Calu3 (cell line): Measurements from ENCODE around the gene BTG1. TPM values are rescaled to one million over a fixed set of nuclear protein-coding genes. Genes with fewer than 3 reads are reported as not detected.
A peak's percentile ranks its signal among the peaks of the same experiment; 100 is the strongest.

Experiments
- BruUV-seq: library from RNA; stranded (reverse); fragments of 400-500 nt; replicated peaks from 2 replicates; lab custom pipeline; 2021; lab: Mats Ljungman, UMichigan
- CTCF ChIA-PET: fragments of 300-600 bp; sonication (Branson Sonifier 250); formaldehyde crosslinking; loops from one replicate; lab custom pipeline; 2022; ENCODE audit warnings: antibody characterized with exemption; lab: Charles Lee
- DNase-seq: peaks from one replicate; pipeline ENCODE4 v3.0.0; 2022
- H3K27ac Mint-ChIP-seq: one replicate; pipeline ENCODE4 v1.8.0; 2022; ENCODE audit warnings: mixed read lengths; ENCODE audit not compliant: unreplicated experiment
- H3K27me3 Mint-ChIP-seq: one replicate; pipeline ENCODE4 v1.8.0; 2022; ENCODE audit warnings: mixed read lengths; ENCODE audit not compliant: unreplicated experiment
- H3K36me3 Mint-ChIP-seq: one replicate; pipeline ENCODE4 v1.8.0; 2022; ENCODE audit warnings: mild to moderate bottlenecking, moderate library complexity, mixed read lengths; ENCODE audit not compliant: insufficient read depth, unreplicated experiment
- H3K4me1 Mint-ChIP-seq: one replicate; pipeline ENCODE4 v1.8.0; 2022; ENCODE audit warnings: mild to moderate bottlenecking, low read depth, mixed read lengths; ENCODE audit not compliant: unreplicated experiment
- H3K4me3 Mint-ChIP-seq: one replicate; pipeline ENCODE4 v1.8.0; 2022; ENCODE audit warnings: mild to moderate bottlenecking, low read depth, moderate library complexity, mixed read lengths; ENCODE audit not compliant: unreplicated experiment
- H3K9me3 Mint-ChIP-seq: one replicate; pipeline ENCODE4 v1.8.0; 2022; ENCODE audit warnings: low read depth, mixed read lengths; ENCODE audit not compliant: unreplicated experiment
- CTCF ChIP-seq: fragments of 200-600 bp; IDR thresholded peaks from one replicate; pipeline ENCODE4 v1.8.0; 2022; ENCODE audit warnings: antibody characterized with exemption; ENCODE audit not compliant: unreplicated experiment
- intact Hi-C: fragments of 100-400 bp; cut with micrococcal nuclease; formaldehyde crosslinking; loops from one replicate; pipeline ENCODE4 v1.10.0; 2022; ENCODE audit not compliant: unreplicated experiment
- total RNA-seq: library from RNA; stranded (reverse); gene quantifications from 2 replicates; pipeline ENCODE4 v1.2.3, GENCODE V29; 2022

BTG1 gene
- total RNA-seq, 1 experiment from 2014 or later: 131 TPM

- DNase-seq: no peak
- no TSS peak for BruUV-seq
- Mint-ChIP-seq H3K4me1 (peaks cover 77% of the 10 kb centered on the region), H3K36me3 (peaks cover 81% of the 10 kb centered on the region), H3K27ac (peak overlapping the region; percentile 99), H3K9me3 (no peaks in the 10 kb centered on the region), H3K27me3 (no peaks in the 10 kb centered on the region), H3K4me3 (peak overlapping the region; percentile 87)
- intact Hi-C loops: loop anchor here (2.0 to 5.0 kb wide), 5 partner anchors 77 to 752 kb away; no protein-coding TSS in a partner anchor
- CTCF ChIA-PET: interaction anchor here (0.6 to 1.8 kb wide), 5 partner anchors 10 to 323 kb away, joined by 3 to 9 read pairs (median 4); no protein-coding TSS in a partner anchor
- TF ChIP-seq CTCF: no peak
These were observed 10.9 kb downstream of the BTG1 start for GRCh38 chr12:92134638-92135274.

- H3K9me3 Mint-ChIP-seq: no peaks in the 10 kb centered on the region
- no peaks in the 10 kb centered on the region for H3K27me3 Mint-ChIP-seq
- H3K4me3 Mint-ChIP-seq: peak overlapping the region; percentile 87
- peaks cover 81% of the 10 kb centered on the region for H3K36me3 Mint-ChIP-seq
- peak overlapping the region; percentile 99 for H3K27ac Mint-ChIP-seq
- intact Hi-C loops: loop anchor here (2.0 kb wide), 1 partner anchor 751 kb away; no protein-coding TSS in a partner anchor
- BruUV-seq: no TSS peak
- H3K4me1 Mint-ChIP-seq: peaks cover 77% of the 10 kb centered on the region
- no peak for DNase-seq
- TF ChIP-seq CTCF: no peak
- CTCF ChIA-PET: interaction anchor here (0.6 to 1.8 kb wide), 6 partner anchors 10 to 323 kb away, joined by 3 to 9 read pairs (median 4); partner anchors contain the start of gene BTG1
These were observed 11.6 kb downstream of the BTG1 start for GRCh38 chr12:92133795-92134637.

- TF ChIP-seq CTCF: no peak
- CTCF ChIA-PET: interaction anchor here (0.8 kb wide), 1 partner anchor 13 kb away, joined by 5 read pairs; the partner anchor contains the start of gene BTG1
- Mint-ChIP-seq H3K27me3 (no peaks in the 10 kb centered on the region), H3K4me1 (peaks cover 70% of the 10 kb centered on the region), H3K9me3 (no peaks in the 10 kb centered on the region), H3K27ac (peak overlapping the region; percentile 99), H3K4me3 (peak overlapping the region; percentile 87), H3K36me3 (peaks cover 78% of the 10 kb centered on the region)
- DNase-seq: no peak
- intact Hi-C loops: no loop called here
- no TSS peak for BruUV-seq
These were observed 12.5 kb downstream of the BTG1 start for GRCh38 chr12:92133171-92133570.

- Mint-ChIP-seq H3K4me1 (peaks cover 62% of the 10 kb centered on the region), H3K9me3 (no peaks in the 10 kb centered on the region), H3K27ac (peak overlapping the region; percentile 72), H3K27me3 (no peaks in the 10 kb centered on the region), H3K36me3 (peaks cover 70% of the 10 kb centered on the region), H3K4me3 (no peak overlapping the region)
- no peak for DNase-seq
- CTCF ChIA-PET: no interaction called here
- TF ChIP-seq CTCF: no peak
- intact Hi-C loops: no loop called here
- no TSS peak for BruUV-seq
These were observed 13.4 kb downstream of the BTG1 start for GRCh38 chr12:92132288-92132687.
